IPS DF 19.7 (cell line): Measurements from ENCODE around the gene ARID4B.

ENCODE experiments used
- DNase-seq: peaks from one replicate; pipeline ENCODE4 v3.0.0-alpha.2; 2013; ENCODE audit warnings: low read depth, low spot score

The ARID4B gene

GRCh38 chr1:235128456-235129328, 199.3 kb downstream of the ARID4B start, which contains the start of gene TOMM20:
TOMM20 (minus strand) TSS chr1:235128837; CDS start chr1:235128715, 122 bp downstream.
- peak; percentile 84 for DNase-seq

- no peak for DNase-seq
Measured at GRCh38 chr1:235127732-235128455, 200.1 kb downstream of the ARID4B start.

GRCh38 chr1:235127203-235127602, 200.8 kb downstream of the ARID4B start:
- DNase-seq: no peak

DNA sequence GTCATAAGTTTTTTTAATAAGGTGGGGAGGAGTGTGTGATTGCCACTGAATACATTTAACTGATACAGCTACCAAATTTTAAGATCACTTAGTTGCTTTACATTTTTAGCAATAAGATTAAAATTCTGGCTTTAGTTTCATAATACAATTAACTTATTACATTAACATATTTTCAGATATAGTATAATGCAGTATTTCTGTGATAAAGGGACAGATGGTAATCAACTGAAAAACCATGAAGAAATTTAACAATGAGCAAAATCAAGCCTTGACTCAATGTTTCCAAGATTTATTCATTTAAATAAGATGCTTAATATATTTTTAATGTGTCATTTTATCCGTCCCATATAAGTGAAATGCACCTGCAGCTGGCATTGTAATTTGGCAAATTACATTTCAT, 203.3 kb downstream of the ARID4B start:
- no peak for DNase-seq

DNA sequence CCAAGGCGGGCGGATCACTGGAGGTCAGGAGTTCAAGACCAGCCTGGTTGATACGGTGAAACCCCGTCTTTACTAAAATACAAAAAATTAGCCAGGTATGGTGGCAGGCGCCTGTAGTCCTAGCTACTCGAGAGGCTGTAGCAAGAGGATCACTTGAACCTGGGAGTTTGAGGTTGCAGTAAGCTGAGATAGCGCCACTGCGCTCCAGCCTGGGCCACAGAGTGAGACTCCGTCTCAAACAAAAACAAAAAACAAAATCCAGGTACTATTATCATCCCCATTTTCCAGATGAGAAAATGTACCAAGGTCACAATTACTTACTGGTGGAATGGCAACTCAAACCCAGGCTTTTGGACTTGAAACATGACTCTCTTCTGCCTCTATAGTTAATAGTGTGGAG, 203.9 kb downstream of the ARID4B start:
- no peak for DNase-seq

GRCh38 chr1:235122348-235122747, 205.6 kb downstream of the ARID4B start:
- DNase-seq: no peak
